SJCRH30 (cell line): ENCODE results near the gene MORF4L1. TPM values are rescaled to one million over a fixed set of nuclear protein-coding genes. Genes with fewer than 3 reads are reported as not detected.
"Not testable (repeated sequence)": the region's sequence is repeated elsewhere in the genome, so short reads cannot be mapped to it uniquely, and the experiment has no call there.

Source experiments
- DNase-seq, 2 experiments: peaks; one replicate each; pipeline ENCODE4 v3.0.0-alpha.2; 2015 to 2020
- H3K27ac ChIP-seq: fragments of 250-450 bp; sonication (Bioruptor Pico); 2 replicates; pipeline ENCODE4 v1.5.1; 2020; ENCODE audit warnings: mild to moderate bottlenecking, moderate library complexity
- H3K27me3 ChIP-seq: fragments of 250-450 bp; sonication (Bioruptor Pico); 2 replicates; pipeline ENCODE4 v1.5.1; 2020; ENCODE audit warnings: mild to moderate bottlenecking, moderate library complexity
- H3K36me3 ChIP-seq: fragments of 250-450 bp; sonication (Bioruptor Pico); 2 replicates; pipeline ENCODE4 v1.5.1; 2020; ENCODE audit warnings: mild to moderate bottlenecking, moderate library complexity
- H3K4me1 ChIP-seq: fragments of 250-450 bp; sonication (Bioruptor Pico); 2 replicates; pipeline ENCODE4 v1.5.1; 2020; ENCODE audit warnings: mild to moderate bottlenecking, moderate library complexity
- H3K4me3 ChIP-seq: fragments of 250-450 bp; sonication (Bioruptor Pico); 2 replicates; pipeline ENCODE4 v1.5.1; 2020; ENCODE audit warnings: mild to moderate bottlenecking, moderate library complexity
- H3K9me3 ChIP-seq: fragments of 250-450 bp; sonication (Bioruptor Pico); replicated peaks from 2 replicates; pipeline ENCODE4 v1.5.1; 2020; ENCODE audit warnings: mild to moderate bottlenecking, moderate library complexity
- total RNA-seq: library from RNA; depleted of rRNA; stranded (reverse); fragments of >200 nt; shearing (Covaris generic); gene quantifications from 2 replicates; pipeline ENCODE4 v1.2.3, GENCODE V29; 2014

MORF4L1 gene
- total RNA-seq, 1 experiment from 2014 or later, result 312 TPM

- not testable (repeated sequence) for H3K36me3 ChIP-seq, H3K9me3 ChIP-seq, H3K27ac ChIP-seq, DNase-seq, H3K4me1 ChIP-seq, H3K27me3 ChIP-seq, H3K4me3 ChIP-seq
These were observed 25.8 kb upstream of the MORF4L1 start for GRCh38 chr15:78846906-78847305.

GRCh38 chr15:78847387-78847906 is 25.2 kb upstream of the MORF4L1 start:
- not testable (repeated sequence) for DNase-seq, H3K27ac ChIP-seq

GRCh38 chr15:78850352-78850751 is 22.3 kb upstream of the MORF4L1 start:
- H3K36me3 ChIP-seq, result no peaks in the 10 kb centered on the region
- H3K9me3 ChIP-seq, result no peaks in the 10 kb centered on the region
- H3K27ac ChIP-seq, result no peak overlapping the region
- no peaks in the 10 kb centered on the region for H3K27me3 ChIP-seq
- DNase-seq, result no peak
- no peaks in the 10 kb centered on the region for H3K4me1 ChIP-seq
- no peak overlapping the region for H3K4me3 ChIP-seq

More at GRCh38 chr15:78847387-78847906, 25.2 kb upstream of the MORF4L1 start:
- not testable (repeated sequence) for H3K27me3 ChIP-seq, H3K36me3 ChIP-seq, H3K4me1 ChIP-seq, H3K4me3 ChIP-seq, H3K9me3 ChIP-seq

- Histone ChIP-seq H3K4me3 (no peak overlapping the region), H3K36me3 (no peaks in the 10 kb centered on the region), H3K4me1 (no peaks in the 10 kb centered on the region), H3K27ac (no peak overlapping the region), H3K27me3 (no peaks in the 10 kb centered on the region), H3K9me3 (no peaks in the 10 kb centered on the region)
- DNase-seq, result no peak
These were observed 21.5 kb upstream of the MORF4L1 start for GRCh38 chr15:78850941-78851755.

GRCh38 chr15:78853500-78853899 is 19.2 kb upstream of the MORF4L1 start:
- H3K27me3 ChIP-seq, result no peaks in the 10 kb centered on the region
- H3K9me3 ChIP-seq, result no peaks in the 10 kb centered on the region
- no peak overlapping the region for H3K4me3 ChIP-seq
- no peaks in the 10 kb centered on the region for H3K36me3 ChIP-seq
- H3K4me1 ChIP-seq, result no peaks in the 10 kb centered on the region
- no peak for DNase-seq
- H3K27ac ChIP-seq, result no peak overlapping the region

GRCh38 chr15:78854833-78855372 is 17.8 kb upstream of the MORF4L1 start:
- H3K27me3 ChIP-seq, result no peaks in the 10 kb centered on the region
- H3K4me1 ChIP-seq, result no peaks in the 10 kb centered on the region
- H3K4me3 ChIP-seq, result no peak overlapping the region
- no peak overlapping the region for H3K27ac ChIP-seq
- H3K36me3 ChIP-seq, result no peaks in the 10 kb centered on the region
- no peak for DNase-seq
- no peaks in the 10 kb centered on the region for H3K9me3 ChIP-seq

GRCh38 chr15:78855746-78856145 is 16.9 kb upstream of the MORF4L1 start:
- H3K27ac ChIP-seq, result no peak overlapping the region
- no peak for DNase-seq

GRCh38 chr15:78859971-78860719 is 12.5 kb upstream of the MORF4L1 start:
- H3K27ac ChIP-seq, result peak overlapping the region; percentile 80
- DNase-seq, result peak; percentile 94 to 96
- H3K27me3 ChIP-seq, result no peaks in the 10 kb centered on the region
- no peaks in the 10 kb centered on the region for H3K9me3 ChIP-seq
- peak overlapping the region; percentile 64 for H3K4me3 ChIP-seq
- H3K4me1 ChIP-seq, result no peaks in the 10 kb centered on the region
- H3K36me3 ChIP-seq, result no peaks in the 10 kb centered on the region

More at GRCh38 chr15:78855746-78856145, 16.9 kb upstream of the MORF4L1 start:
- Histone ChIP-seq H3K36me3 (no peaks in the 10 kb centered on the region), H3K27me3 (no peaks in the 10 kb centered on the region), H3K4me1 (no peaks in the 10 kb centered on the region), H3K9me3 (no peaks in the 10 kb centered on the region), H3K4me3 (no peak overlapping the region)

GRCh38 chr15:78865585-78865984 is 7.1 kb upstream of the MORF4L1 start:
- not testable (repeated sequence) for H3K4me3 ChIP-seq, H3K36me3 ChIP-seq, DNase-seq, H3K27ac ChIP-seq, H3K9me3 ChIP-seq, H3K4me1 ChIP-seq, H3K27me3 ChIP-seq

GRCh38 chr15:78866031-78866430 is 6.7 kb upstream of the MORF4L1 start:
- DNase-seq, H3K27me3 ChIP-seq, H3K36me3 ChIP-seq, H3K9me3 ChIP-seq, H3K4me1 ChIP-seq, H3K27ac ChIP-seq, H3K4me3 ChIP-seq: not testable (repeated sequence)

GRCh38 chr15:78866803-78867202 is 5.9 kb upstream of the MORF4L1 start:
- Histone ChIP-seq H3K36me3 (no peaks in the 10 kb centered on the region), H3K4me3 (no peak overlapping the region), H3K4me1 (no peaks in the 10 kb centered on the region; the same call in 1 of the 2 replicates), H3K27me3 (no peaks in the 10 kb centered on the region), H3K9me3 (no peaks in the 10 kb centered on the region), H3K27ac (no peak overlapping the region)
- DNase-seq, result no peak

- no peak overlapping the region for H3K27ac ChIP-seq
- H3K4me1 ChIP-seq, result no peaks in the 10 kb centered on the region; the same call in 1 of the 2 replicates
- no peaks in the 10 kb centered on the region for H3K9me3 ChIP-seq
- H3K27me3 ChIP-seq, result no peaks in the 10 kb centered on the region
- no peak overlapping the region for H3K4me3 ChIP-seq
- no peak for DNase-seq
- H3K36me3 ChIP-seq, result peaks cover 2% of the 10 kb centered on the region; the same call in 1 of the 2 replicates
These were observed 4.3 kb upstream of the MORF4L1 start for GRCh38 chr15:78868366-78868765.

GRCh38 chr15:78871483-78872127 is 1.1 kb upstream of the MORF4L1 start:
- not testable (repeated sequence) for H3K4me1 ChIP-seq, H3K36me3 ChIP-seq, H3K27me3 ChIP-seq, DNase-seq, H3K9me3 ChIP-seq
- Histone ChIP-seq H3K27ac (peak overlapping the region; percentile 100), H3K4me3 (peak overlapping the region; percentile 100)

- no peaks in the 10 kb centered on the region for H3K27me3 ChIP-seq
- peaks cover 7% of the 10 kb centered on the region for H3K36me3 ChIP-seq
- H3K4me1 ChIP-seq, result peaks cover 6% of the 10 kb centered on the region
- DNase-seq, result peak; percentile 94 to 95
- H3K4me3 ChIP-seq, result peak overlapping the region; percentile 100
- no peaks in the 10 kb centered on the region for H3K9me3 ChIP-seq
- H3K27ac ChIP-seq, result peak overlapping the region; percentile 100
These were observed 492 bp downstream of the MORF4L1 start for GRCh38 chr15:78872972-78873792.
